CD4-positive, alpha-beta T cell (primary cell): Measurements from ENCODE around the gene ERH. TPM values are rescaled to one million over a fixed set of nuclear protein-coding genes. Genes with fewer than 3 reads are reported as not detected.

Experiments
- ATAC-seq: fragments of 200-7000 bp; cut with Tn5 transposase; one replicate; pipeline ENCODE4 v1.10.0; 2022; ENCODE audit warnings: mild to moderate bottlenecking; ENCODE audit not compliant: poor library complexity
- CTCF ChIA-PET: fragments of 350-600 bp; sonication (Branson Sonifier 250); formaldehyde crosslinking; loops from one replicate; lab custom pipeline; 2021; ENCODE audit warnings: antibody characterized with exemption, inconsistent platforms; lab: Charles Lee
- POLR2A ChIA-PET: fragments of 350-600 bp; sonication (Branson Sonifier 250); formaldehyde crosslinking; loops from one replicate; lab custom pipeline; 2021; ENCODE audit warnings: antibody characterized with exemption, inconsistent platforms; lab: Charles Lee
- DNase-seq, 14 experiments: peaks; one replicate each; pipeline ENCODE4 v3.0.0-alpha.2; 2013 to 2020; ENCODE audit warnings: mixed read lengths in 2 of 14
- H3K27ac ChIP-seq, 2 donors: one replicate each; pipeline versions ENCODE4 v1.5.1 to v1.7.0; 2013; ENCODE audit warnings: low read length in 2 of 2, low read depth in 1 of 2, mild to moderate bottlenecking in 1 of 2
- H3K27me3 ChIP-seq, 2 experiments: 1 replicate in 1 of 2; 2 replicates in 1 of 2; pipeline versions ENCODE4 v1.6.1 to v1.7.0; 2013; ENCODE audit warnings: low read length in 2 of 2, control low read depth in 1 of 2, mild to moderate bottlenecking in 1 of 2, moderate library complexity in 1 of 2; ENCODE audit not compliant: insufficient read depth in 2 of 2, control insufficient read depth in 1 of 2
- H3K36me3 ChIP-seq: one replicate; pipeline ENCODE4 v1.6.1; 2013; ENCODE audit warnings: low read length, control low read depth; ENCODE audit not compliant: insufficient read depth
- H3K4me1 ChIP-seq: one replicate; pipeline ENCODE4 v1.6.1; 2013; ENCODE audit warnings: low read length, control low read depth; ENCODE audit not compliant: insufficient read depth
- H3K4me3 ChIP-seq: one replicate; pipeline ENCODE4 v1.5.1; 2013; ENCODE audit warnings: mild to moderate bottlenecking, low read length, moderate library complexity
- H3K9me3 ChIP-seq, 2 experiments: 1 replicate in 1 of 2; 2 replicates in 1 of 2; pipeline versions ENCODE4 v1.6.1 to v1.7.0; 2013; ENCODE audit warnings: low read length in 2 of 2, mild to moderate bottlenecking in 2 of 2, control low read depth in 1 of 2, moderate library complexity in 1 of 2; ENCODE audit not compliant: control insufficient read depth in 1 of 2, insufficient read depth in 1 of 2
- H3K27ac Mint-ChIP-seq: one replicate; pipeline ENCODE4 v1.8.0; 2020; ENCODE audit warnings: mixed read lengths
- H3K27me3 Mint-ChIP-seq: one replicate; pipeline ENCODE4 v1.8.0; 2021; ENCODE audit warnings: mixed read lengths
- H3K36me3 Mint-ChIP-seq: one replicate; pipeline ENCODE4 v1.8.0; 2021; ENCODE audit warnings: low read depth, mixed read lengths
- H3K4me1 Mint-ChIP-seq: one replicate; pipeline ENCODE4 v1.8.0; 2021; ENCODE audit warnings: low read depth, mixed read lengths
- H3K4me3 Mint-ChIP-seq: one replicate; pipeline ENCODE4 v1.8.0; 2020; ENCODE audit warnings: mild to moderate bottlenecking, mixed read lengths
- H3K9me3 Mint-ChIP-seq: one replicate; pipeline ENCODE4 v1.8.0; 2020; ENCODE audit warnings: mixed read lengths
- intact Hi-C, 2 experiments: fragments of 100-400 bp; cut with DNase I in 1 of 2; cut with micrococcal nuclease in 1 of 2; formaldehyde crosslinking; loops; one replicate each; pipeline versions ENCODE4 v1.15.1 to v1.9.0; 2023 to 2025; cut with DNase I, micrococcal nuclease
- total RNA-seq, 174 experiments: library from RNA in 2 of 174; stranded (reverse) in 2 of 174; gene quantifications; one replicate each; pipeline ENCODE4 v1.2.3 and lab custom pipeline; 2021 to 2026
- TF ChIP-seq, protein P1 (sequence below): fragments of 200-600 bp; IDR thresholded peaks from one replicate; pipeline ENCODE4 v1.8.0; 2022; ENCODE audit warnings: antibody characterized with exemption, mild to moderate bottlenecking

ERH gene
- total RNA-seq, 2 experiments from 2014 or later = 87.0 to 96.3 TPM

DNA sequence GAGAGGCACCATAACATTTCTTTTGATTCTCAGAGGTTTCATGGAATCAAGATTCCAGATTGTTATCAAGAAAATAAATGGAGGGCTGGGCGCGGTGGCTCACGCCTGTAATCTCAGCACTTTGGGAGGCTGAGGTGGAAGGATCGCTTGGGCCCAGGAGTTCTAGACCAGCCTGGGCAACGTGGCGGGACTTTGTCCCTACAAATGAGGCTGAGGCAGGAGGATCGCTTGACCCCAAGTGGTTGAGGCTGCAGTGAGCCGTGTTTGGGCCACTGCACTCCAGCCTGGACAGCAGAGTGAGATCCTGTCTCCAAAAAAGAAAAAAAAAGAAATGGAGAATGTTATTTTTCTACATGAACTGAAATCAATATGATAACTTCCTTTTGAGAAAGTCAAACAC lies 1.7 kb upstream of the ERH start:
- DNase-seq (no peak), ATAC-seq (no peak)
- Histone ChIP-seq H3K27me3 (no peaks in the 10 kb centered on the region), H3K4me3 (peak overlapping the region; percentile 94), H3K27ac (no peak overlapping the region), H3K9me3 (no peaks in the 10 kb centered on the region), H3K4me1 (peaks cover 44% of the 10 kb centered on the region), H3K36me3 (peaks cover 13% of the 10 kb centered on the region)
- Mint-ChIP-seq H3K36me3 (peaks cover 46% of the 10 kb centered on the region), H3K9me3 (no peaks in the 10 kb centered on the region), H3K27ac (no peak overlapping the region), H3K4me1 (peaks cover 80% of the 10 kb centered on the region), H3K27me3 (no peaks in the 10 kb centered on the region), H3K4me3 (peak overlapping the region; percentile 96)
- TF ChIP-seq, protein P1, sequence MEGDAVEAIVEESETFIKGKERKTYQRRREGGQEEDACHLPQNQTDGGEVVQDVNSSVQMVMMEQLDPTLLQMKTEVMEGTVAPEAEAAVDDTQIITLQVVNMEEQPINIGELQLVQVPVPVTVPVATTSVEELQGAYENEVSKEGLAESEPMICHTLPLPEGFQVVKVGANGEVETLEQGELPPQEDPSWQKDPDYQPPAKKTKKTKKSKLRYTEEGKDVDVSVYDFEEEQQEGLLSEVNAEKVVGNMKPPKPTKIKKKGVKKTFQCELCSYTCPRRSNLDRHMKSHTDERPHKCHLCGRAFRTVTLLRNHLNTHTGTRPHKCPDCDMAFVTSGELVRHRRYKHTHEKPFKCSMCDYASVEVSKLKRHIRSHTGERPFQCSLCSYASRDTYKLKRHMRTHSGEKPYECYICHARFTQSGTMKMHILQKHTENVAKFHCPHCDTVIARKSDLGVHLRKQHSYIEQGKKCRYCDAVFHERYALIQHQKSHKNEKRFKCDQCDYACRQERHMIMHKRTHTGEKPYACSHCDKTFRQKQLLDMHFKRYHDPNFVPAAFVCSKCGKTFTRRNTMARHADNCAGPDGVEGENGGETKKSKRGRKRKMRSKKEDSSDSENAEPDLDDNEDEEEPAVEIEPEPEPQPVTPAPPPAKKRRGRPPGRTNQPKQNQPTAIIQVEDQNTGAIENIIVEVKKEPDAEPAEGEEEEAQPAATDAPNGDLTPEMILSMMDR = no peak
- intact Hi-C loops = loop anchor here (2.0 to 10.0 kb wide), 9 partner anchors 205 to 1923 kb away; partner anchors contain the start of genes DCAF5 (in 2 of the 2), SRSF5 (in 2 of the 2), COX16 (in 1 of the 2) and MED6 (in 1 of the 2)
- CTCF ChIA-PET = no interaction called here
- POLR2A ChIA-PET = interaction anchor here (1.4 to 2.8 kb wide), 2 partner anchors 15 to 367 kb away, joined by 6 to 29 read pairs; partner anchors contain the start of gene SRSF5

DNA sequence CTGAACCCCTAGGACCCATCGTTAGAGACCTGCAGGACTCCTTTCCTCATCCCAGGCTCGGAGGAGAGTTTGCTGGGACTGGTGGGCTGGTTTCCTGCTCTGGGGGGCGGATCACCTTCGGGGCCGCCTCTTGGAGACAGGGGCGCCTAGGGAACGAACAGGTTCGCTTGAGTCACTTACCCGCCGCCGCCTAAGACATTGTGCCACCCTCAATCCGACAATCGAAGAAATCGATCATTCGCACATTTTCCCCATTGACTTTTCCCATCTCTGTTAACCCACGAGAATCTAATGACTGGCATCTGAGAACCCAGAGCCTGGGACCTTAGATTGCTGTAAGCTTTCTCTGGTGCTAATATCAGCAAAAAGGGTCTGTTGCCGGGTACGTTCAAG lies 715 bp upstream of the ERH start:
- H3K4me1 Mint-ChIP-seq = peaks cover 79% of the 10 kb centered on the region

DNA sequence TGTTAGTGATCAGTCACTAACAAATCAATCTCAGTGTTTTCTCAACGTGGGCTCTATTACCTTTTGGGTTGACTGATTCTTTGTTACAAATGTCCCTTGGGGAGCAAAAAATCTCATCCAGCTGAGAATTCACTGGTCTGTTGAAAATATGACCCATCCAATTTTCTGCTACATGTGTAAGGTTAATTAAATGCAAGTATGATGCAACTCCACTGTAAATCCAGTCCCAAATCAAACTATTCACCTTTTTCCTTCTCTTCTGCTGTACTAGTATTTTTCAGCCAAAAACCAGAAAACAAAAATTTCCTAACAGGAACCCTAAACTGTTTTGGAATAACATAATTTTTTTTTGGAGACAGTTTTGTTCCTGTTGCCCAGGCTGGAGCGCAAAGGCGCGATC lies 2.2 kb downstream of the ERH start:
- Mint-ChIP-seq H3K27me3 (no peaks in the 10 kb centered on the region), H3K4me3 (peak overlapping the region; percentile 56), H3K9me3 (no peaks in the 10 kb centered on the region), H3K4me1 (peaks cover 92% of the 10 kb centered on the region), H3K27ac (peak overlapping the region; percentile 99), H3K36me3 (peaks cover 77% of the 10 kb centered on the region)
- H3K9me3 ChIP-seq = no peaks in the 10 kb centered on the region
- intact Hi-C loops = loop anchor here in 1 of 2 experiments (5.0 to 10.0 kb wide), 6 partner anchors 209 to 1926 kb away; partner anchors contain the start of genes MED6, SIPA1L1, SRSF5 and VTI1B
- H3K4me1 ChIP-seq = peaks cover 61% of the 10 kb centered on the region
- peaks cover 48% of the 10 kb centered on the region for H3K36me3 ChIP-seq
- H3K27ac ChIP-seq = no peak overlapping the region
- TF ChIP-seq, protein P1 = no peak
- ChIA-PET CTCF (interaction anchor here (1.1 kb wide), 1 partner anchor 19 kb away, joined by 3 read pairs; no protein-coding TSS in a partner anchor), POLR2A (no interaction called here)
- no peaks in the 10 kb centered on the region for H3K27me3 ChIP-seq
- ATAC-seq (no peak), DNase-seq (no peak)
- H3K4me3 ChIP-seq = no peak overlapping the region

More for the DNA sequence above, 715 bp upstream of the ERH start:
- Mint-ChIP-seq H3K27ac (peak overlapping the region; percentile 99), H3K4me3 (peak overlapping the region; percentile 96), H3K27me3 (no peaks in the 10 kb centered on the region), H3K9me3 (no peaks in the 10 kb centered on the region), H3K36me3 (peaks cover 48% of the 10 kb centered on the region)
- peaks cover 23% of the 10 kb centered on the region for H3K36me3 ChIP-seq
- peak overlapping the region; percentile 94 for H3K4me3 ChIP-seq
- DNase-seq (no peak), ATAC-seq (no peak)
- TF ChIP-seq, protein P1 = no peak
- no peaks in the 10 kb centered on the region for H3K9me3 ChIP-seq
- no peaks in the 10 kb centered on the region for H3K27me3 ChIP-seq
- ChIA-PET CTCF (interaction anchor here (1.3 to 1.9 kb wide), 2 partner anchors 247 to 270 kb away, joined by 3 to 4 read pairs; no protein-coding TSS in a partner anchor), POLR2A (interaction anchor here (0.7 to 2.8 kb wide), 16 partner anchors 11 to 1582 kb away, joined by 3 to 33 read pairs (median 5); partner anchors contain the start of genes COX16, DCAF5, EXD2 and SRSF5)
- peak overlapping the region; percentile 82 to 92 for H3K27ac ChIP-seq
- intact Hi-C loops = loop anchor here (2.0 to 10.0 kb wide), 9 partner anchors 206 to 1923 kb away; partner anchors contain the start of genes DCAF5 (in 2 of the 2), SRSF5 (in 2 of the 2), COX16 (in 1 of the 2) and MED6 (in 1 of the 2)
- peaks cover 47% of the 10 kb centered on the region for H3K4me1 ChIP-seq
